SK-N-SH (cell line): Measurements from ENCODE around the gene ZSCAN25.

Experiments used
- CTCF ChIP-seq: fragments of 200-600 bp; sonication (generic); IDR thresholded peaks from 2 replicates; pipeline ENCODE4 v1.6.1; 2017; ENCODE audit warnings: antibody characterized with exemption, mild to moderate bottlenecking, moderate library complexity
- EP300 ChIP-seq, 2 experiments: IDR thresholded peaks; 2 replicates each; pipeline versions ENCODE4 v1.4.0 to v1.6.1; 2012; ENCODE audit warnings: borderline replicate concordance in 1 of 2, low read depth in 1 of 2, low read length in 1 of 2
- FOXM1 ChIP-seq: IDR thresholded peaks from 2 replicates; pipeline ENCODE4 v1.4.0; 2012; ENCODE audit warnings: low read depth, mild to moderate bottlenecking
- MXI1 ChIP-seq: IDR thresholded peaks from 2 replicates; pipeline ENCODE4 v1.6.1; 2012; ENCODE audit warnings: mild to moderate bottlenecking, low read depth, low read length, improper control_type of control experiment
- POLR2AphosphoS5 ChIP-seq: IDR thresholded peaks from 2 replicates; pipeline ENCODE4 v1.6.1; 2012; ENCODE audit warnings: low read depth, low read length
- SIN3A ChIP-seq: IDR thresholded peaks from 2 replicates; pipeline ENCODE4 v1.6.1; 2012; ENCODE audit warnings: low read depth, mild to moderate bottlenecking, low read length, moderate library complexity, borderline replicate concordance
- TAF1 ChIP-seq: IDR thresholded peaks from 2 replicates; pipeline ENCODE4 v1.6.1; 2012; ENCODE audit warnings: low read depth, mild to moderate bottlenecking, low read length, moderate library complexity, borderline replicate concordance
- USF2 ChIP-seq: fragments of 150-350 bp; IDR thresholded peaks from 2 replicates; pipeline ENCODE4 v1.6.1; 2017; ENCODE audit warnings: antibody characterized with exemption, low read length, low read depth, borderline replicate concordance

- TF ChIP-seq USF2: no peak
- TF ChIP-seq CTCF: peak; percentile 11; the same call in 1 of the 2 replicates
- no peak for TF ChIP-seq SIN3A
- no peak for TF ChIP-seq TAF1
- no peak for TF ChIP-seq FOXM1
- TF ChIP-seq POLR2AphosphoS5: no peak
- TF ChIP-seq EP300 (IDR thresholded peaks at IDR 0.05; ENCODE audit: borderline replicate concordance in 1 of 2, low read depth in 1 of 2, low read length in 1 of 2): no peak
- TF ChIP-seq MXI1: no peak
Observed at GRCh38 chr7:99601656-99602310, 15.0 kb upstream of the ZSCAN25 start.
